Lower leg skin (tissue), 3 donors: Measurements from ENCODE around the gene ANKIB1.
"Not testable (repeated sequence)": the region's sequence is repeated elsewhere in the genome, so short reads cannot be mapped to it uniquely, and the experiment has no call there.

Experiments used
- POLR2A ChIP-seq, 2 donors: fragments of 450-650 bp; IDR thresholded peaks; one replicate each; pipeline ENCODE4 v1.6.1; 2016 to 2017; ENCODE audit warnings: antibody characterized with exemption in 2 of 2, mild to moderate bottlenecking in 1 of 2, moderate library complexity in 1 of 2
- TF ChIP-seq, protein P1 (sequence below), 3 donors: fragments of 450-650 bp; IDR thresholded peaks; one replicate each; pipeline ENCODE4 v1.5.1; 2016; ENCODE audit warnings: antibody characterized with exemption in 3 of 3, mild to moderate bottlenecking in 3 of 3, moderate library complexity in 2 of 3

DNA sequence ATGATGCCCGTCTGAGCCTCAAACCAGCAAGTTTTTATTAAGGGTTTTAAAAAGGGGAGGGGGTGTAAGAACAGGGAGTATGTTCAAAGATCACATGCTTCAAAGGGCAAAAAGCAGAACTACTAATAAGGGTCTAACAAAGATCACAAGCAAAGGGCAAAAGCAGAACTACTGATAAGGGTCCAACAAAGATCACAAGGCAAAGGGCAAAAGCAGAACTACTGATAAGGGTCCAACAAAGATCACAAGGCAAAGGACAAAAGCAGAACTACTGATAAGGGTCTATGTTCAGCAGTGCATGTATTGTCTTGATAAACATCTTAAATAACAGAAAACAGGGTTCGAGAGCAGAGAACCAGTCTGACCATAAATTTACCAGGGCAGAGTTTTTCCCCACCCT is 196.9 kb downstream of the ANKIB1 start:
- TF ChIP-seq, protein P1, sequence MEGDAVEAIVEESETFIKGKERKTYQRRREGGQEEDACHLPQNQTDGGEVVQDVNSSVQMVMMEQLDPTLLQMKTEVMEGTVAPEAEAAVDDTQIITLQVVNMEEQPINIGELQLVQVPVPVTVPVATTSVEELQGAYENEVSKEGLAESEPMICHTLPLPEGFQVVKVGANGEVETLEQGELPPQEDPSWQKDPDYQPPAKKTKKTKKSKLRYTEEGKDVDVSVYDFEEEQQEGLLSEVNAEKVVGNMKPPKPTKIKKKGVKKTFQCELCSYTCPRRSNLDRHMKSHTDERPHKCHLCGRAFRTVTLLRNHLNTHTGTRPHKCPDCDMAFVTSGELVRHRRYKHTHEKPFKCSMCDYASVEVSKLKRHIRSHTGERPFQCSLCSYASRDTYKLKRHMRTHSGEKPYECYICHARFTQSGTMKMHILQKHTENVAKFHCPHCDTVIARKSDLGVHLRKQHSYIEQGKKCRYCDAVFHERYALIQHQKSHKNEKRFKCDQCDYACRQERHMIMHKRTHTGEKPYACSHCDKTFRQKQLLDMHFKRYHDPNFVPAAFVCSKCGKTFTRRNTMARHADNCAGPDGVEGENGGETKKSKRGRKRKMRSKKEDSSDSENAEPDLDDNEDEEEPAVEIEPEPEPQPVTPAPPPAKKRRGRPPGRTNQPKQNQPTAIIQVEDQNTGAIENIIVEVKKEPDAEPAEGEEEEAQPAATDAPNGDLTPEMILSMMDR (IDR thresholded peaks at IDR 0.05), result not testable (repeated sequence)
- not testable (repeated sequence) for TF ChIP-seq POLR2A (IDR thresholded peaks at IDR 0.05)
